Measurements from ENCODE around the gene OTUD1. TPM values are rescaled to one million over a fixed set of nuclear protein-coding genes. Genes with fewer than 3 reads are reported as not detected.
A peak's percentile ranks its signal among the peaks of the same experiment; 100 is the strongest.

OTUD1 gene
- total RNA-seq, 4 donors from 2014 or later = 9.3 to 19.1 (median 11.4) TPM

DNA sequence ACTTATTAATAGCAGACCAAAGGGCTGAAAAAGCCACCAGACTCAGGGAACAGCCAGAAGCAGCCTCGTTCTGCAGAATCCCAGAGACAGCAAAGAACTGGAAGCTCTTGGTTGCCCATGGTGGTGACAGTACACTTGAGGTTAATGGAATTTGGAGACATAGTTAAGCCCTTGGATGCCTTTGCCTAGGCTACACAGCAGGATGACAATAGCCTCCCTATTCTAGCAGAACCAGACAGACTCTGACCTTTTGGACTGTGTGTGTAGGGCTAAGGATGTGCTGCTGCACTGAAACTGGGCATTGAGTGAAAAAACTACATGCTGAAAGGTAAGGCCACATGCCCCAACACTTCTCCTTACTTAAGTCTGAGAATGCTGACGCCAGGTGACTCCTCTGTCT lies 22.7 kb downstream of the OTUD1 start:
- no peaks in the 10 kb centered on the region for H3K27me3 ChIP-seq
- no peaks in the 10 kb centered on the region for H3K9me3 ChIP-seq
- H3K4me3 ChIP-seq = no peak overlapping the region
- TF ChIP-seq POLR2AphosphoS5 (IDR thresholded peaks at IDR 0.05) = no peak
- no peak for TF ChIP-seq POLR2A (IDR thresholded peaks at IDR 0.05; ENCODE audit: low read depth)
- TF ChIP-seq, protein P1, sequence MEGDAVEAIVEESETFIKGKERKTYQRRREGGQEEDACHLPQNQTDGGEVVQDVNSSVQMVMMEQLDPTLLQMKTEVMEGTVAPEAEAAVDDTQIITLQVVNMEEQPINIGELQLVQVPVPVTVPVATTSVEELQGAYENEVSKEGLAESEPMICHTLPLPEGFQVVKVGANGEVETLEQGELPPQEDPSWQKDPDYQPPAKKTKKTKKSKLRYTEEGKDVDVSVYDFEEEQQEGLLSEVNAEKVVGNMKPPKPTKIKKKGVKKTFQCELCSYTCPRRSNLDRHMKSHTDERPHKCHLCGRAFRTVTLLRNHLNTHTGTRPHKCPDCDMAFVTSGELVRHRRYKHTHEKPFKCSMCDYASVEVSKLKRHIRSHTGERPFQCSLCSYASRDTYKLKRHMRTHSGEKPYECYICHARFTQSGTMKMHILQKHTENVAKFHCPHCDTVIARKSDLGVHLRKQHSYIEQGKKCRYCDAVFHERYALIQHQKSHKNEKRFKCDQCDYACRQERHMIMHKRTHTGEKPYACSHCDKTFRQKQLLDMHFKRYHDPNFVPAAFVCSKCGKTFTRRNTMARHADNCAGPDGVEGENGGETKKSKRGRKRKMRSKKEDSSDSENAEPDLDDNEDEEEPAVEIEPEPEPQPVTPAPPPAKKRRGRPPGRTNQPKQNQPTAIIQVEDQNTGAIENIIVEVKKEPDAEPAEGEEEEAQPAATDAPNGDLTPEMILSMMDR (IDR thresholded peaks at IDR 0.05) = no peak
- no peak for TF ChIP-seq EP300 (IDR thresholded peaks at IDR 0.05)
- H3K36me3 ChIP-seq = no peaks in the 10 kb centered on the region
- H3K4me1 ChIP-seq = peaks cover 0 to 10% (median 4%) of the 10 kb centered on the region in 4 donors
- 84% methylated on average over 2 of the region's 2 CpGs for WGBS
- intact Hi-C loops (cut with DNase I) = no loop called here
- DNase-seq (ENCODE audit: extremely low spot score) = no peak
- no peak overlapping the region for H3K27ac ChIP-seq (replicated peaks in 1 of 4)

DNA sequence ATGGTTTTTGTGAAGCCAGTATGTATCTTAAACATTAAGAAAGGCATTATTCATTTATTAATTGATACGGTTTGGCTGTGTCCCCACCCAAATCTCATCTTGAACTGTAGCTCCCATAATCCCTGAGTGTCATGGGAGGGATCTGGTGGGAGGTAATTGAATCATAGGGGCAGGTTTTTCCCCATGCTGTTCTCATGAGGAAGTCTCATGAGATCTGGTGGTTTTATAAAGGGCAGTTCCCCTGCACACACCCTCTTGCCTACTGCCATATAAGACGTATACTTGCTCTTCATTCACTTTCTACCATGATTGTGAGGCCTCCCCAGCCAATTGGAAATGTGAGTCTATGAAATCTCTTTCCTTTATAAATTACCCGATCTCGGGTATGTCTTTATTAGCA lies 28.1 kb downstream of the OTUD1 start:
- no peak for DNase-seq (ENCODE audit: extremely low spot score)
- Histone ChIP-seq H3K36me3 (no peaks in the 10 kb centered on the region), H3K9me3 (no peaks in the 10 kb centered on the region), H3K27me3 (no peaks in the 10 kb centered on the region), H3K27ac (replicated peaks in 1 of 4) (no peak overlapping the region), H3K4me1 (peaks cover 5 to 21% (median 11%) of the 10 kb centered on the region in 4 donors), H3K4me3 (no peak overlapping the region)
- TF ChIP-seq, protein P1 (IDR thresholded peaks at IDR 0.05) = no peak
- no peak for TF ChIP-seq POLR2AphosphoS5 (IDR thresholded peaks at IDR 0.05)
- TF ChIP-seq POLR2A (IDR thresholded peaks at IDR 0.05; ENCODE audit: low read depth) = no peak
- 91% methylated on average over 4 of the region's 4 CpGs for WGBS
- intact Hi-C loops (cut with DNase I) = no loop called here

DNA sequence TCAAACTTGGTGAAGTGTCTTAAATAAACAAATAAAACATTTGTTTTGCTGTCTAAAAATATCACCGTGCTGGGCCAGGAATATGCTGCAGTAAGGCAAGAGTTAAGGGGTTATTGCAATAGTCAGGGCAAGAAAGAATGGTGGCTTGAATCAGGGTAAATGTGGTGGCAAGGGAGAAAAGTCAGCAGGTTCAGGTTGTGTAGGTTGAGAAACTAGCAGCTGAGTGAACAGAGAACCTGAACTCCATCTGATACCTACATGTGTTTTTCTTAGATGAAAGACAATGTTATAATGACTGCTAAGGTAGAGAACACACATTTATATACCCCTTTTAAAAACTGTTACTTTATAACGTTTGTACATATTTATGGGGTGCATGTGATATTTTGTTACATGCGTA lies 28.7 kb downstream of the OTUD1 start:
- Histone ChIP-seq H3K9me3 (no peaks in the 10 kb centered on the region), H3K4me1 (peaks cover 0 to 16% (median 10%) of the 10 kb centered on the region in 4 donors), H3K27me3 (no peaks in the 10 kb centered on the region), H3K36me3 (no peaks in the 10 kb centered on the region), H3K27ac (replicated peaks in 1 of 4) (no peak overlapping the region), H3K4me3 (no peak overlapping the region)
- intact Hi-C loops (cut with DNase I) = no loop called here
- DNase-seq (ENCODE audit: extremely low spot score) = no peak
- 80% methylated on average over 3 of the region's 3 CpGs for WGBS
- no peak for TF ChIP-seq POLR2AphosphoS5 (IDR thresholded peaks at IDR 0.05)
- TF ChIP-seq, protein P1 (IDR thresholded peaks at IDR 0.05) = no peak
- no peak for TF ChIP-seq EP300 (IDR thresholded peaks at IDR 0.05)
- no peak for TF ChIP-seq POLR2A (IDR thresholded peaks at IDR 0.05; ENCODE audit: low read depth)

DNA sequence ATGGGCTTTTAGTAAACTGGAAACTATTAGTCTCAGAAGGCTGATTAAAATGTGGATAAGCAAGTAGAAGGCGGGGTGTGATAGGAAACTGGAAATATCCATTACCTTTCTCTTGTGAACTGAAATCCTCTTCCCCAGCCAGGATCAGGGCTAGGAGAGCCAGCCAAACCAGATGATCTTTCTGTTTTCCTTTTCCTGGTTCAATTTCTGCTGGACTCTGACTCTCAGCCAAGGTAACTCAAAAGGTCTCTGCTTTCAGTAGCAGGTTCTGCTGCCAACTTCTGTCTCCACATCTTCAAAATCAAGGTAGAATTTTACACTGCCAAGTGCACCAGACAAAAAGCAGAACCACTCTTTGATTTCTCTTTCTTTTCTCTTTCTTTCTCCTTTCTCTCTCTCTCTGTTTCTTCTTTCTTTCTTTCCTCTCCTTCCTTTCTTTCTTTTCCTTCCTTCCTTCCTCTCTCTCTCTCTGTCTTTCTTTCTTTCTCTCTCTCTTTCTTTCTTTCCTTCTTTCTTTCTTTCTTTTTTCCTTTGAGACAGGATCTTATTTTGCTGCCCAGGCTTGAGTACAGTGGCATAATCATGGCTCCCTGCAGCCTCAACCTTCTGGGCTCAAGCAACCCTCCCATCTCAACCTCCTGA lies 30.8 kb downstream of the OTUD1 start:
- DNase-seq (ENCODE audit: extremely low spot score) = no peak
- no peak overlapping the region for H3K27ac ChIP-seq (replicated peaks in 1 of 4)
- peaks cover 0 to 16% (median 8%) of the 10 kb centered on the region in 4 donors for H3K4me1 ChIP-seq
- WGBS = 31% methylated on average over 1 of the region's 1 CpG
- no peaks in the 10 kb centered on the region for H3K27me3 ChIP-seq
- intact Hi-C loops (cut with DNase I) = no loop called here
- TF ChIP-seq, protein P1 (IDR thresholded peaks at IDR 0.05) = no peak
- TF ChIP-seq POLR2AphosphoS5 (IDR thresholded peaks at IDR 0.05) = no peak
- H3K36me3 ChIP-seq = no peaks in the 10 kb centered on the region
- no peaks in the 10 kb centered on the region for H3K9me3 ChIP-seq
- H3K4me3 ChIP-seq = no peak overlapping the region

DNA sequence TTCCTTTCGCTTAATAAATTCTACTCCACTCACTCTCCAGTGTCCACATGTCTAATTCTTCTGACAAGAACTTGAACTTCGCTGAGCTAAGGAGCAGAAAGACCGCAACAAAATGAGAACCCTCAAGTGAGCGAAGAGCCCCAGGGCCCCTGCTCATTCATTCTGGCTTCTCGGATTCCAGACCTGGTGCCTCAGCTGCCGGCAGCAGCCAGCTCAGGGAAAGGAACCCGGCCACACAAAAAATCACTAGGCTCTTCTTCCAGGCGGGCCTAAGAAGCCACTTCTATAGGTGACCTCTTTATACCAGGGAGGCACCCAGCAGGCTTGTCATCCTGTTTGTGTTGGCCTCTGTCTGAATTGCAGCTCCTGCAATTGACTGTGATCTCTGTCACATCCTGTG lies 33.3 kb downstream of the OTUD1 start:
- H3K4me3 ChIP-seq = no peak overlapping the region
- intact Hi-C loops (cut with DNase I) = no loop called here
- no peak for TF ChIP-seq EP300 (IDR thresholded peaks at IDR 0.05)
- no peak for TF ChIP-seq POLR2A (IDR thresholded peaks at IDR 0.05; ENCODE audit: low read depth)
- TF ChIP-seq, protein P1 (IDR thresholded peaks at IDR 0.05) = no peak
- TF ChIP-seq POLR2AphosphoS5 (IDR thresholded peaks at IDR 0.05) = no peak
- WGBS = 96% methylated on average over 5 of the region's 8 CpGs
- DNase-seq (ENCODE audit: extremely low spot score) = peak; percentile 47
- H3K36me3 ChIP-seq = no peaks in the 10 kb centered on the region
- H3K4me1 ChIP-seq = peaks cover 0 to 16% (median 8%) of the 10 kb centered on the region in 4 donors
- no peaks in the 10 kb centered on the region for H3K9me3 ChIP-seq
- no peak overlapping the region for H3K27ac ChIP-seq (replicated peaks in 1 of 4)
- no peaks in the 10 kb centered on the region for H3K27me3 ChIP-seq
